Gastroesophageal sphincter (tissue), 4 donors: ENCODE data around the gene CD248. TPM values are rescaled to one million over a fixed set of nuclear protein-coding genes. Genes with fewer than 3 reads are reported as not detected.

Experiments used
- ATAC-seq: fragments of 150-250 bp; one replicate; pipeline ENCODE4 v1.9.1; 2016; ENCODE audit warnings: mild to moderate bottlenecking, moderate library complexity
- H3K27ac ChIP-seq, 4 donors: fragments of 200-600 bp; sonication (generic) in 3 of 4; 1 replicate in 3 of 4; 2 replicates in 1 of 4; pipeline ENCODE4 v1.5.1; 2016 to 2019
- H3K27me3 ChIP-seq: fragments of 200-600 bp; sonication (generic); one replicate; pipeline ENCODE4 v1.5.1; 2019
- H3K36me3 ChIP-seq, 2 donors: fragments of 200-600 bp; sonication (generic); one replicate each; pipeline ENCODE4 v1.5.1; 2019; ENCODE audit warnings: control low read depth in 1 of 2
- H3K4me1 ChIP-seq, 3 donors: fragments of 200-600 bp; sonication (generic); 1 replicate in 2 of 3; 2 replicates in 1 of 3; pipeline ENCODE4 v1.5.1; 2016 to 2019; ENCODE audit warnings: control low read depth in 2 of 3
- H3K4me3 ChIP-seq, 2 donors: fragments of 200-600 bp; sonication (generic); one replicate each; pipeline ENCODE4 v1.5.1; 2019; ENCODE audit warnings: mild to moderate bottlenecking in 1 of 2, moderate library complexity in 1 of 2
- H3K9me3 ChIP-seq, 3 donors: fragments of 200-600 bp; sonication (generic); one replicate each; pipeline ENCODE4 v1.5.1; 2017 to 2019; ENCODE audit warnings: control low read depth in 2 of 3
- EP300 ChIP-seq: sonication (generic); formaldehyde crosslinking; IDR thresholded peaks from one replicate; pipeline ENCODE4 v1.6.1; 2017; ENCODE audit warnings: antibody characterized with exemption, mild to moderate bottlenecking
- POLR2A ChIP-seq, 2 donors: fragments of 450-650 bp; IDR thresholded peaks; one replicate each; pipeline ENCODE4 v1.6.1; 2017; ENCODE audit warnings: antibody characterized with exemption in 2 of 2, mild to moderate bottlenecking in 2 of 2, moderate library complexity in 1 of 2
- POLR2AphosphoS5 ChIP-seq: sonication (generic); formaldehyde crosslinking; IDR thresholded peaks from one replicate; pipeline ENCODE4 v1.6.1; 2017; ENCODE audit warnings: antibody characterized with exemption
- WGBS, 2 donors: methylation state at CpG; one replicate each; pipeline ENCODE4 v1.1.5; 2018; ENCODE audit warnings: low coverage in 1 of 2; 5-methylcytosine and 5-hydroxymethylcytosine counted together
- total RNA-seq, 4 donors: library from RNA; depleted of rRNA; stranded (reverse); fragments of >200 nt; gene quantifications; one replicate each; pipeline ENCODE4 v1.1.0, GENCODE V29; 2016
- TF ChIP-seq, protein P1 (sequence below), 4 experiments: fragments of 200-600 bp in 2 of 4; fragments of 450-650 bp in 2 of 4; sonication (generic) in 1 of 4; IDR thresholded peaks; one replicate each; pipeline ENCODE4 v1.5.1; 2017 to 2019; ENCODE audit warnings: antibody characterized with exemption in 4 of 4, mild to moderate bottlenecking in 2 of 4, moderate library complexity in 2 of 4

Gene CD248
- total RNA-seq, 4 donors from 2014 or later = 23.1 to 68.2 (median 27.0) TPM

GRCh38 chr11:66268952-66269905, 47.6 kb downstream of the CD248 start:
- ATAC-seq = no peak
- Histone ChIP-seq H3K36me3 (peaks cover 0 to 56% of the 10 kb centered on the region in 2 donors), H3K27me3 (no peaks in the 10 kb centered on the region), H3K9me3 (no peaks in the 10 kb centered on the region), H3K27ac (peak overlapping the region; percentile 91 to 100 (median 96)), H3K4me3 (peak overlapping the region; percentile 72 to 89), H3K4me1 (peaks cover 0 to 54% (median 22%) of the 10 kb centered on the region in 3 donors)
- TF ChIP-seq, protein P1, sequence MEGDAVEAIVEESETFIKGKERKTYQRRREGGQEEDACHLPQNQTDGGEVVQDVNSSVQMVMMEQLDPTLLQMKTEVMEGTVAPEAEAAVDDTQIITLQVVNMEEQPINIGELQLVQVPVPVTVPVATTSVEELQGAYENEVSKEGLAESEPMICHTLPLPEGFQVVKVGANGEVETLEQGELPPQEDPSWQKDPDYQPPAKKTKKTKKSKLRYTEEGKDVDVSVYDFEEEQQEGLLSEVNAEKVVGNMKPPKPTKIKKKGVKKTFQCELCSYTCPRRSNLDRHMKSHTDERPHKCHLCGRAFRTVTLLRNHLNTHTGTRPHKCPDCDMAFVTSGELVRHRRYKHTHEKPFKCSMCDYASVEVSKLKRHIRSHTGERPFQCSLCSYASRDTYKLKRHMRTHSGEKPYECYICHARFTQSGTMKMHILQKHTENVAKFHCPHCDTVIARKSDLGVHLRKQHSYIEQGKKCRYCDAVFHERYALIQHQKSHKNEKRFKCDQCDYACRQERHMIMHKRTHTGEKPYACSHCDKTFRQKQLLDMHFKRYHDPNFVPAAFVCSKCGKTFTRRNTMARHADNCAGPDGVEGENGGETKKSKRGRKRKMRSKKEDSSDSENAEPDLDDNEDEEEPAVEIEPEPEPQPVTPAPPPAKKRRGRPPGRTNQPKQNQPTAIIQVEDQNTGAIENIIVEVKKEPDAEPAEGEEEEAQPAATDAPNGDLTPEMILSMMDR (IDR thresholded peaks at IDR 0.05) = peak in 1 of 4 experiments; percentile 8
- TF ChIP-seq POLR2A (IDR thresholded peaks at IDR 0.05) = no peak
- 4 to 7% methylated on average over 10 to 18 of the region's 32 CpGs for WGBS, 2 donors

- WGBS, 2 donors = 0 to 1% methylated on average over 7 to 20 of the region's 64 CpGs
- H3K27ac ChIP-seq = peak within 1 kb of the TSS; percentile 91 to 100 (median 96)
These were observed 48.4 kb downstream of the CD248 start, which contains the start of gene RAB1B for GRCh38 chr11:66268244-66268951. RAB1B (plus strand) TSS chr11:66268639; CDS start chr11:66268680, 41 bp downstream.

GRCh38 chr11:66267379-66268243, 49.2 kb downstream of the CD248 start:
- H3K9me3 ChIP-seq = no peaks in the 10 kb centered on the region
- peak overlapping the region; percentile 91 to 100 (median 96) for H3K27ac ChIP-seq
- peaks cover 0 to 56% of the 10 kb centered on the region in 2 donors for H3K36me3 ChIP-seq
- no peaks in the 10 kb centered on the region for H3K27me3 ChIP-seq
- TF ChIP-seq, protein P1 (IDR thresholded peaks at IDR 0.05) = peak in 2 of 4 experiments; percentile 24 to 40
- TF ChIP-seq POLR2AphosphoS5 (peak; percentile 87), EP300 (no peak), POLR2A (IDR thresholded peaks at IDR 0.05) (peak; percentile 64 to 80)
- H3K4me3 ChIP-seq = peak overlapping the region; percentile 72 to 89
- H3K4me1 ChIP-seq = peaks cover 0 to 54% (median 22%) of the 10 kb centered on the region in 3 donors
- 0% methylated on average over 9 to 11 of the region's 61 CpGs for WGBS, 2 donors
- peak; percentile 86 for ATAC-seq

More at GRCh38 chr11:66268244-66268951, 48.4 kb downstream of the CD248 start, which contains the start of gene RAB1B:
- Histone ChIP-seq H3K4me1 (peaks cover 0 to 54% (median 22%) of the 10 kb centered on the region in 3 donors), H3K36me3 (peaks cover 0 to 56% of the 10 kb centered on the region in 2 donors), H3K9me3 (no peaks in the 10 kb centered on the region), H3K4me3 (peak within 1 kb of the TSS; percentile 72 to 89), H3K27me3 (no peaks in the 10 kb centered on the region)
- TF ChIP-seq, protein P1 (IDR thresholded peaks at IDR 0.05) = no peak
- TF ChIP-seq POLR2A (IDR thresholded peaks at IDR 0.05) = peak; percentile 39 to 55
- TF ChIP-seq EP300 = no peak
- TF ChIP-seq POLR2AphosphoS5 = peak; percentile 88
- ATAC-seq = peak; percentile 91

DNA sequence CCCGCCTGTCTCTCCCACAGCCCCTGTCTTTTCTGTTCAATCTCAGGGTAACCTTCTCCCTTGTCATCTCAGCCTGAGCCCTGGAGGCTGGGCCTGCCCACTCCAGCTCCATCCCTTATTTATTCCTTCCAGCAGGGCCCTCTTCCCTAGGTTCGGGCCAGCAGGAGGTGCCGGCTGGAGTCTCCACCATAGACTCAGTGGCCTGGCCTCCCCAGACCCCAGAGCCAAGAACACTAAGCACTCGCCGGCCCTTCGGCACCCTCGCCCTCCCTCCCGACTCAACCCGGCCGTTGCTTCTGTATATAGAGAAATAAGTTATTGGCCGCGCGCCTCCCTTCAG, 49.8 kb downstream of the CD248 start:
- peaks cover 0 to 56% of the 10 kb centered on the region in 2 donors for H3K36me3 ChIP-seq
- peak overlapping the region; percentile 91 to 100 (median 96) for H3K27ac ChIP-seq
- TF ChIP-seq POLR2AphosphoS5 = no peak
- TF ChIP-seq, protein P1 (IDR thresholded peaks at IDR 0.05) = peak in 1 of 4 experiments; percentile 7
- TF ChIP-seq POLR2A (IDR thresholded peaks at IDR 0.05) = no peak
- TF ChIP-seq EP300 = no peak
- peaks cover 0 to 54% (median 22%) of the 10 kb centered on the region in 3 donors for H3K4me1 ChIP-seq
- peak; percentile 5 for ATAC-seq
- 0 to 5% methylated on average over 4 to 9 of the region's 13 CpGs for WGBS, 2 donors
- H3K9me3 ChIP-seq = no peaks in the 10 kb centered on the region
- H3K4me3 ChIP-seq = peak overlapping the region; percentile 72 to 89
- H3K27me3 ChIP-seq = no peaks in the 10 kb centered on the region
